GM18526 (cell line): ENCODE measurements around the gene SRGN.
A peak's percentile ranks its signal among the peaks of the same experiment; 100 is the strongest.

Experiments used
- POLR2A ChIP-seq: IDR thresholded peaks from 3 replicates; pipeline ENCODE4 v1.6.1; 2011; ENCODE audit not compliant: insufficient read length; ENCODE audit errors: extremely low read depth

The SRGN gene, protein sequence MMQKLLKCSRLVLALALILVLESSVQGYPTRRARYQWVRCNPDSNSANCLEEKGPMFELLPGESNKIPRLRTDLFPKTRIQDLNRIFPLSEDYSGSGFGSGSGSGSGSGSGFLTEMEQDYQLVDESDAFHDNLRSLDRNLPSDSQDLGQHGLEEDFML

DNA sequence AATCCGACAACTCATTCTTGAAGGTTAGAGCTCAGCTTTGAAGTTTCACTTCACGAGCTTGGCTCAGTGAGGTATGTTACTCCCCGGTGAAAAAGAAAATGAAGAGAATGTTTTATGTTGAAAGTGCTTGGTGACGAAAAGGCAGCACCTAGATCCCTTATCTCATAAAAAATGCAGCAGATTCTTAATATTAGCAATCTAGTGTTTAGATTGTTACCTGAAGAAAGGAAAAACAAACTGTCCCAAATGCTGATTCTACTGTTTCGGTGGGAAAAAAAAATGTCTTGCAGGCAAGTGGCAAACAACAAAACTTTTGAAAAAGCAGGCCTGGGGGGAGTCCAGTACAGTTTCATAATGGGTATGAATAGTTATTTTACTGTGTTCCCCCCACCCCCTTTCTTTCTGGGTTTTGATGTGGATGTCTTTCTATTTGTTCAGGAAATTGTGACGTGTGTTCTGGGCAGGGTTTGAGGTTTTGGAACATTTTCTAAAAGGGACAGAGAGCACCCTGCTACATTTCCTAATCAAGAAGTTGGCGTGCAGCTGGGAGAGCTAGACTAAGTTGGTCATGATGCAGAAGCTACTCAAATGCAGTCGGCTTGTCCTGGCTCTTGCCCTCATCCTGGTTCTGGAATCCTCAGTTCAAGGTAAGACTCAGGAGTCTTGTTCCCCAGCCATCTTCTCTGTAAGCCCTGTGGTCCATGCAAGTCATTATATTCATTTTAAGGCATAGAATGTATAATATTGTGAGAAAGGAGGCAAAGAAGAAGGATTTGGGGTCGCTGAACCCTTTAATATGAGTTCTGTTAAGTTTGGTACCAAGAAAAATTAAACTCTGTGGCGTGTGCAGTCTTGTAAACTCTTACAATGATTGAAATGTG lies at the start of gene SRGN:
SRGN (plus strand) TSS at position 514 of the 881 bp plus-strand sequence; CDS start at position 569, 55 bp downstream.
- peak; percentile 95 for TF ChIP-seq POLR2A

DNA sequence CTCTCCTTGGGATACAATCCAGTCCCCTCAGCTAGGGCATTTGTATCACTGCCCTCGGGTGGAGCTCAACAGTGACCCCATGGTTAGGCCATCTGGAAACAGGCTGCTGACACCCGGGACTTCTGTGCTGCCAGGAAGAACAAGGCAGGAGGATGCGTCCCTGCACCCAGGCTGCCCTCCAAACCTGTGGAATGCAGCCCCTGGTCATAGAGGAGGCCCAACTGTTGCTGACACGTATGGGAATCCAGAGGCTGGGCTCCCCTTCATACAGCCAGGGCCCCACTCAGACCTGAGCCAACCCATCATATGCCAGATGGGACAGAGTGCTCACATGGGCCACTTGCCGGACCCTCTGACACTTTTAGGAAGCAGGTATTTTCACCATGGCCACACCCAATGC lies 45.5 kb upstream of the SRGN start:
- no peak for TF ChIP-seq POLR2A

DNA sequence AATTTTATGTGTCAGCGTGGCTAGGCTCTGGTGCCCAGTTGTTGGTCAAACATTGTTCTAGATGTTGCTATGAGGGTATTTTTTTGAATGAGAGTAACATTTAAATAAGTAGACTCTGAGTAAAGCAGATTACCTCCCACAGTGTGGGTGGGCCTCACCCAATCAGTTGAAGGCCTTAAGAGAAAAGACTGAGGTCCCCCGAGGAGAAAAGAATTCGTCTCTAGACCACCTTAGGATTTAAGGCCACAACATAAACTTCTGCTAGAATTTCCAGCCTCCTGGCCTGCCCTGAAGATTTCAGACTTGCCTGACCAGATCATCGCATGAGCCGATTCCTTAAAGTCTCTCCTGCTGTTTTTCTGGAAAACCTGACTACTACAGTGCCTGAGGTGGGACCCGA lies 45.1 kb upstream of the SRGN start:
- TF ChIP-seq POLR2A: no peak

DNA sequence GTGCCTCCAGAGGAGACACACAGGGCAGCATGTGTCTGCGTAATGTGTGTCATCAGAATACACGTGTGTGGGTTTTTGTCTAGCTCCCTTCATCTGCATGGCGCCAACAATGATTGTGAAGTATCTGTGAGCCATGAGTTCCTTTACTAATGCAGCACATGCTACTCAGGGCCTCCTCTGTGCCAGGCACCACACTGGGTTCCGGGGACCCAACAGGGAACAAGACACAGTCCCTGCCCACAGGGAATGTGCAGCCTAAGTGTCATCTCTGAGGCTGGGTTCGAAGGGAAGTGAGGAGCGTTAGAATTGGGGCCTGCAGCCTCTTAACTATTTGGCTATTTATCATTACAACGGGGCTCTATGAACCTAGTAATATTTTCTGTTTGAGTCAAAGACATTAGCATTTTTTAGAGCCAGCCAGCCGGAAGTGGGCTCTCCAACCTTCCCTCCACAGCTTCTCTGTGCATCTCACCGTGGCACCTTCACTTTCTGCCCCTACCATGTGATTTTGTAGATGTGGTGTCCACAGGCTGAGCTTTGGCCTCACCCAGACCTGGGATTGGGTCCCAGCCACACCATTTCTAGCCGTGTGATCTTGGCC lies 43.9 kb upstream of the SRGN start:
- peak; percentile 44 for TF ChIP-seq POLR2A

DNA sequence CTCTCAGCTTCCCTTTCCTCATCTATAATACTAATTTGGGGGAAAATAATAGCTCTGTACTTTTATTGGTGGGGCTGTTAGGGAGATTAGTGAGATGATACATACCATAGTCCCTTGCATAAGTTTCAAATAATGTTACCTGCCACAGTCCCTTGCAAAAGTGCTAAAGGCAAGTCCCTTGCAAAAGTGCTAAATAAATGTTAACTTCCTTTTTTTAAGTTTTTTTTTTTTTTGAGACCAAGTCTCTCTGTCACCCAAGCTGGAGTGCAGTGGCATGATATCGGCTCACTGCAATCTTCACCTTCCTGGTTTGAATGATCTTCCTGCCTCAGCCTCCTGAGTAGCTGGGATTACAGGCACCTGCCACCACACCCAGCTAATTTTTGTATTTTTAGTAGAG lies 43.4 kb upstream of the SRGN start:
- no peak for TF ChIP-seq POLR2A

DNA sequence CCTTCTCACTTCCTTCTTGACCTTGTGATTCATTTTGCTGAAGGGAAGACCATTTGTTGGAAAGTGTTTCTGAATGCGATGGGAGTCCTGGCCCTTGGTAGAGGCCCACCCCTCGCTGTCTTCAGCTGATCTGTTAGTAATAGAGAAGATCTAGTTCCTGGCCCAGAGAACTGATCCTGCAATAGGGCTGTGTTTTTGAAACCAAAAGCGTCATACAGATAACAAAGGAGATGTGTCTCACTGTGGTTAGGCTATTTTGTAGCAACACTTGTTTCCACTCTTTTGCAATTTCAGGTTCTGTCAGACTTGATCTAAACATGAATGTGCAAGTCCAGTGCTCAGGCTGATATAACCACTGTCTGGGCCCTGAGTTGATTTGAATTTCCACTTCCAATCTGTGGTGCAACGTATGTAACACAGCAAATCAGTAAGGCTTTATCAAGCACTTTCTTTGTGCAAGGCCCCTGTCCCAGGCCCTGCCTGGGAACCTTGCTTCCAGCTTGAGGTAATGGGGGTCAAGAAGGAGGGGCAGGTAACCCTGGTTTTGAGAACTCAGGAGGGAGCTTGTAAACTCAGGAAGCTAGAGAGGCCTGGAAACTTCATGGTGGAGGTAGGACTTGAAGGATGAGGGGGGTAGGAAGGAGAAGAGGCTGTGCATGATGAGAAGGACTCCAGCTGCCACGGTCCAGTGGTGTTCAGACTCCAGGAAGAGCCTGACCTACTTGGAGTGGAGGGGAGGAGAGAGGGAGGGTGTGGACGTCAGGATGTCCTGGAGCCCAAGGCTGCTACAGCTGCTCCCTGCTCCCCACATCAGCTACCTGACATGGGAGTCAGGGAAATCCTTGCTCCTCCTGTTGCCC lies 42.2 kb upstream of the SRGN start:
- TF ChIP-seq POLR2A: peak; percentile 22

DNA sequence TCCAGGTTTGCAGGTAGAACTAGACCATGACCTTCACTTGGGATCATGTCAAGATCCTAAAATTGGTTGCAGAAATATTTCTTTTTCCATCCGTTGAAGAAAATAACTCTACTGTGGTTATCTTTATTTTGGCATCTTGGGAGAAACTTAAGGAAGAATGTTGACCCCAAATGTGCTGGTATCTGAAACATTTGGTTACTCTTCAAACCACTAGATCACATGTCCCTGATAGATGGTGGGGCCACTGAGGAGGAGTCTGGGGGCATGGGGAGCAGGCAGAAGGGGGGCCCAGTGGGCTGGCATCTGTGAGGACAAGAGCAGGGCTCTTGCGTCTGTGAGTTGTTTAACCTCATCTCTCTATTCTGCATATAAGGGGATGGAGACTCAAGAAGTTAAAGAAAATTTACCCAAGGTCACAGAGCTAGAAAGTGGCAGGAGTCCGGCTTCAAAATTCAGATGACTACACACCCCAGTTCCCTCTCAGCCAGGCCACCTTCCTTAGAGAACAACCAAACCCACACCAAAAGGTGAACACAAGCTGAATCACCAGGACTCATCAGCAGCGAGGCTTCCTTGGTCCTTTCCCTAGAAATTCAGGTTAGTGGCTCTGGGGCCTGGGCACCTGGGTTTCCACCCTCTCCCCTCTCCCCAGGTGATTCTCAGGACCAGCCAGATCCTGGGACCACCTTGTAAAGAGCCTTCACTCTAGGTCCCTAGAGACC lies 40.6 kb upstream of the SRGN start:
- no peak for TF ChIP-seq POLR2A

DNA sequence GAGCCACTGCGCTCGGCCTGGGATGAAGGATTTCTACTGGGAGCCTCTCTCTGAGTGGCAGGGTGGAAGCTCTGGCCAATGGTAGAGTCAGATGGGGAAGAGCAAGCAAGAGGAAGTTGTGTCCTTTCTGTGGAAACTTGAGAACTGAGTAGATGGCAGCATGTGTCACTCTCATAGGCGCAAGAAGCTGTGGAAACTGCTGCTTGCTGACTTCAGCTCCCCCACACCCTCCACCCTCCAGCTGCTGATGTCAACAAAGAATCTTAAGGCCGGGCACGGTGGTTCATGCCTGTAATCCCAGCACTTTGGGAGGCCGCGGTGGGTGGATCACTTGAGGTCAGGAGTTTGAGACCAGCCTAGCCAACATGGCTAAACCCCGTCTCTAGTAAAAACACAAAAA lies 39.8 kb upstream of the SRGN start:
- peak; percentile 16 for TF ChIP-seq POLR2A

DNA sequence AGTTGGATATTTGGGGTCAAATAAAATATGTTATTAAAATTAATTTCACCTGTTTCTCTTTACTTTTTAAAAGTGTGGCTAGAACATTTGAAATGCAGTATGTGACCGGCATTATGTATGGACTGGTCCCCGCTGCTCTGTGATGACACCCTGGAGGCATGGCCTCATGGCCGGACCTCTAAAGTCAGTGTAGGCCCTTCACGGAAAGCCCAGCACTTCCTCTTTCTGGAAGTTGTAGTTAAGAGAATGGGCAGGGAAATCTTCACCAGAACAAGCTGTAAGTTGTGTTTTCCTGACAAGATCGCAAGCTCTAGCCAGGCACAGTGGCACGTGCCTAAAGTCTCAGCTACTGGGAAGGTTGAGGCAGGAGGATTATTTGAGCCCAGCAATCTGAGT lies 38.3 kb upstream of the SRGN start:
- no peak for TF ChIP-seq POLR2A

DNA sequence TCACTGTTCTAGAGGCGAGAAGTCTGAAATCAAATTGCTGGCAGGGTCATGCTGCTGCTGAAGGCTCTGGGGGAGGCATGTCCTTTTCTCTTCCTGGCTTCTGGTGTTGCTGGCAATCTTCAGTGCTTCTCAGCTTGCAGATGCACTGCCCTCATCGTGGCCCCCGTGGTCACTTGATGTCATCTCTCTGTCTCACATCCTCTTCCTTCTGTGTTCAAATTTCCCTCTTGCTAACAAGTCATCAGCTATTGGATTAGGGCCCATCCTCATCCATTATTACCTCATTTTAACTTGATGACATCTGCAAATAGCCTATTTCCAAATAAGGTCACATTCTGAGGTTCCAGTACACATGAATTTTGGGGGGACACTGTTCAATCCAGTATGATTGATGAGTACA lies 36.6 kb upstream of the SRGN start:
- TF ChIP-seq POLR2A: no peak

DNA sequence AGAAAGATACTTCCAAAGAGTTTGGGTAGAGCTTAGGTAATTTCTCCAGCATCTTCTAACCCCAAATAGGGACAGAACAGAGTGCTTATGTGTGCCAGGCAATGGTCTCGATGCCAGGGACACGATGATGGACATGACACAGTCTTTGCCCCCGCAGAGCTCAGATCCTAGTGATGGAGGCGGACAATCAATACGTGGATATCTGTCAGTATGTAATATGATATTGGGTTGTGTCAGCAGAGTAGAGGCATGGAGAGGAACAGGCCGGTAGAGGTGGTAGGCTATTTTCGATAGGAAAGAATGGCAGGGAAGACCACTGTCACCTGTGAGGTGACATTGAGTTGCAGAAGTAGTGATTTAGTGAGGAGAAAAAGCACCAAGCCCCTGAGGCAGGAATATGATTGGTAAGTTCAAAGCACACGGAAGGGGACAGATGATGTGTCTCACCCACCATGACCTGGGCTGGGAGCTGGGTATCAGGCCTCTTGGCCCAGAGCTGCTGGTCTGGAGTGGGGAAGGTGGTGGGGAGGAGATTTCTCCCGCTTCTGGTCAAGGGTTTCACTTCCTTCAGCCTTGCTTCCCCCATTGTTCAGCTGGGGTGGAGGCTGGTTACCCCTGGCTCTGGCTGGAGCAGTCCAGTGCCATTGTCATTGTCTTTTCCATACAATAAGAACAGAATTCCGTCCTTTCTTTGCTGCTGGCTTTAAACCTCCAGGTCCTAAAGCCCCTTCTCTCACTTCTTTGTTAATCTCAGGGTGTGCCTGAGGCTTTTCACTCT lies 36.0 kb upstream of the SRGN start:
- no peak for TF ChIP-seq POLR2A

DNA sequence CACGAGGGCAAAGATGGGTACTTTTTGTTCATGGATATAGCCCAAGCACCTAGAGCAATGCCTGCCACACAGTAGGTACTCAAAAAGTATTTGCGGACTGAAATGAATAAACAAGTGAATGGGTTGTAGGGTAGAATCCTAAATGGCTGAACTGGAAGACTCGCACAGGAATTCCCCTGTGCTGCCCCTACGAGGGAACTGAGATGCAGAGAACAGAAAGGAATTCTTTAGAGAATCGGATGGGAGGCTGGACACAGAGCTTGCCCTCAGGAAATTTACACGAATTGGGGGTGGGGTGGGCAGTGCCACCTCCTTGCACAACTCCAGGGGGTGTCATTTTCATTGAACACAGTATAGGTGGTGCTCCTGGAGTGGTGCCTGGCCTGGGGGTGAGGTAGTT lies 35.2 kb upstream of the SRGN start:
- TF ChIP-seq POLR2A: no peak

DNA sequence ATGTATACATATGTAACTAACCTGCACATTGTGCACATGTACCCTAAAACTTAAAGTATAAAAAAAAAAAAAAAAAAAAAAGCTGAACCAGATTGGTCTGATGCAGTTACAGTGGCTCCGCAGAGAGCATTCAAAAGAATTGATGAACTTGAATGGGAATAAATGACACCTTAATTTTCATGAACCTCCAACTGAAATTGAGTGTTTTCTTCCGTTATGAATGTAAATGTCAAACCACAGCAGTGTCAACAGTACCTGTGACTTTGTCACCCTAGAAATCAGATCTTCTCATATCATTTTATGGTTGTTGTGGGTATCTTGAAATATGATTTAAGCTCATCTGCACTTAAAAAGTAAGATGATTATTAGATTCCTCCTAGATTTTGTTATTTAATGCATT lies 32.7 kb upstream of the SRGN start:
- no peak for TF ChIP-seq POLR2A

DNA sequence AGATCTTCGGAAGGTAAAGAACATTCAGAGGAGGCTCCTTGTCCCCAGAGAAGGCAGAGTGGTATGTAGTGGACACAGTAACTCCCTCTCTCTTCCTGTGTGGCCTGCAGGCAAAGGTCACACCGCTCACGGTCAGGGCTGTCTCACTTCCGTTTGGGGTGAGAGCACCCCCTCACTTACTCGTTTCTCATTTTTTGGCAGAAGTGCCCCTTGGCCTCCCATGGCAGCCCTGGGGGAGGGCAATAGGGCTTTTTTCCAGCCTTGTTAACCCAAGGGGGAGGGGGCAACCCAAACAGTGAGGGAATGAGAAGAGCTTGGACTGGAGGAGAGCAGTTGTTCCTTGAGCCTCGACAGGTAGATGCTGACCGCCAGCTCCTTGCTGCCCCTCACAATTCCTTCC lies 31.8 kb upstream of the SRGN start:
- peak; percentile 22 for TF ChIP-seq POLR2A
